Large intestine (tissue), 12 donors: ENCODE measurements around the gene UCP3. TPM values are rescaled to one million over a fixed set of nuclear protein-coding genes. Genes with fewer than 3 reads are reported as not detected.

Experiments used
- DNase-seq, 2 donors: peaks; one replicate each; pipeline versions ENCODE4 v3.0.0 to v3.0.0-alpha.2; 2013
- H3K27ac ChIP-seq: one replicate; pipeline ENCODE4 v1.5.1; 2013; ENCODE audit warnings: low read length
- H3K27me3 ChIP-seq: 2 replicates; pipeline ENCODE4 v1.6.1; 2013; ENCODE audit warnings: low read length; ENCODE audit not compliant: control insufficient read depth, insufficient read depth
- H3K36me3 ChIP-seq: 2 replicates; pipeline ENCODE4 v1.6.1; 2013; ENCODE audit warnings: low read length; ENCODE audit not compliant: control insufficient read depth, insufficient read depth
- H3K4me1 ChIP-seq: one replicate; pipeline ENCODE4 v1.6.1; 2013; ENCODE audit warnings: low read length; ENCODE audit not compliant: control insufficient read depth, insufficient read depth
- H3K4me3 ChIP-seq: one replicate; pipeline ENCODE4 v1.5.1; 2013; ENCODE audit warnings: low read length
- H3K9me3 ChIP-seq: one replicate; pipeline ENCODE4 v1.6.1; 2013; ENCODE audit warnings: mild to moderate bottlenecking, low read depth, low read length, moderate library complexity; ENCODE audit not compliant: control insufficient read depth
- WGBS: methylation state at CpG from one replicate; pipeline ENCODE4 v1.1.5; 2013; ENCODE audit warnings: low lambda C conversion rate; ENCODE audit not compliant: insufficient coverage; 5-methylcytosine and 5-hydroxymethylcytosine counted together
- long read RNA-seq, 11 donors: transcript quantifications; one replicate each; lab custom pipeline, GENCODE V29; 2026
- polyA plus RNA-seq: library from polyadenylated mRNA; unstranded; fragments of 120-200 nt; gene quantifications from one replicate; pipeline ENCODE4 v1.2.1, GENCODE V29; 2013

Gene UCP3
- 2.3 TPM for polyA plus RNA-seq
- long read RNA-seq, donor 1: 0 reads
- long read RNA-seq, donor 2: 0 reads
- long read RNA-seq, donor 3: 0 reads
- long read RNA-seq, donor 4: 0 reads
- long read RNA-seq, donor 5: 0 reads
- long read RNA-seq, donor 6: 0 reads
- long read RNA-seq, donor 7: 0 reads
- long read RNA-seq, donor 8: 0 reads
- long read RNA-seq, donor 9: 0 reads
- long read RNA-seq, donor 10: 0 reads
- long read RNA-seq, donor 11: 0 reads

- no peaks in the 10 kb centered on the region for H3K27me3 ChIP-seq
- no CpG with 5 or more reads among the region's 9 CpGs for WGBS
- H3K9me3 ChIP-seq: no peaks in the 10 kb centered on the region
- H3K27ac ChIP-seq: no peak within 1 kb of the TSS
- H3K4me1 ChIP-seq: peaks cover 10% of the 10 kb centered on the region
- no peak for DNase-seq
- peaks cover 9% of the 10 kb centered on the region for H3K36me3 ChIP-seq
- no peak within 1 kb of the TSS for H3K4me3 ChIP-seq
Observed at GRCh38 chr11:74008373-74009229, at the start of gene UCP3. TSS of gene UCP3 (minus strand) at chr11:74009085. CDS start at chr11:74007042, 2,043 bp downstream.

- no peak overlapping the region for H3K27ac ChIP-seq
- no peaks in the 10 kb centered on the region for H3K27me3 ChIP-seq
- H3K4me3 ChIP-seq: no peak overlapping the region
- no peaks in the 10 kb centered on the region for H3K9me3 ChIP-seq
- 92% methylated on average over 2 of the region's 8 CpGs for WGBS
- H3K36me3 ChIP-seq: peaks cover 6% of the 10 kb centered on the region
- no peak for DNase-seq
- no peaks in the 10 kb centered on the region for H3K4me1 ChIP-seq
Observed at GRCh38 chr11:74057249-74058151, 48.6 kb upstream of the UCP3 start.

GRCh38 chr11:74055938-74056337, 47.1 kb upstream of the UCP3 start:
- H3K36me3 ChIP-seq: peaks cover 6% of the 10 kb centered on the region
- H3K4me3 ChIP-seq: no peak overlapping the region
- no peak for DNase-seq
- no peaks in the 10 kb centered on the region for H3K4me1 ChIP-seq
- no peaks in the 10 kb centered on the region for H3K9me3 ChIP-seq
- no peaks in the 10 kb centered on the region for H3K27me3 ChIP-seq
- H3K27ac ChIP-seq: no peak overlapping the region

- no peak overlapping the region for H3K4me3 ChIP-seq
- DNase-seq: no peak
- no peaks in the 10 kb centered on the region for H3K4me1 ChIP-seq
- H3K27ac ChIP-seq: no peak overlapping the region
- H3K9me3 ChIP-seq: no peaks in the 10 kb centered on the region
- 60% methylated on average over 1 of the region's 3 CpGs for WGBS
- no peaks in the 10 kb centered on the region for H3K27me3 ChIP-seq
- peaks cover 21% of the 10 kb centered on the region for H3K36me3 ChIP-seq
Observed at GRCh38 chr11:74050465-74050864, 41.6 kb upstream of the UCP3 start.

GRCh38 chr11:74048993-74049392, 40.1 kb upstream of the UCP3 start:
- DNase-seq: no peak
- 100% methylated on average over 1 of the region's 5 CpGs for WGBS
- Histone ChIP-seq H3K27me3 (no peaks in the 10 kb centered on the region), H3K27ac (no peak overlapping the region), H3K36me3 (peaks cover 19% of the 10 kb centered on the region), H3K4me3 (no peak overlapping the region), H3K9me3 (no peaks in the 10 kb centered on the region), H3K4me1 (no peaks in the 10 kb centered on the region)

- H3K4me1 ChIP-seq: no peaks in the 10 kb centered on the region
- H3K36me3 ChIP-seq: peaks cover 29% of the 10 kb centered on the region
- no peak overlapping the region for H3K27ac ChIP-seq
- 80% methylated on average over 1 of the region's 2 CpGs for WGBS
- DNase-seq: no peak
- no peaks in the 10 kb centered on the region for H3K9me3 ChIP-seq
- H3K27me3 ChIP-seq: no peaks in the 10 kb centered on the region
- no peak overlapping the region for H3K4me3 ChIP-seq
Observed at GRCh38 chr11:74044538-74044937, 35.7 kb upstream of the UCP3 start.

GRCh38 chr11:74043450-74043849, 34.6 kb upstream of the UCP3 start:
- no peaks in the 10 kb centered on the region for H3K27me3 ChIP-seq
- H3K4me3 ChIP-seq: no peak overlapping the region
- no peak overlapping the region for H3K27ac ChIP-seq
- H3K9me3 ChIP-seq: no peaks in the 10 kb centered on the region
- no peaks in the 10 kb centered on the region for H3K4me1 ChIP-seq
- peaks cover 30% of the 10 kb centered on the region for H3K36me3 ChIP-seq
- DNase-seq: no peak
- WGBS: no CpG with 5 or more reads among the region's 1 CpG

GRCh38 chr11:74037309-74037708, 28.4 kb upstream of the UCP3 start:
- Histone ChIP-seq H3K27ac (no peak overlapping the region), H3K36me3 (peaks cover 65% of the 10 kb centered on the region), H3K27me3 (no peaks in the 10 kb centered on the region), H3K4me3 (no peak overlapping the region), H3K4me1 (no peaks in the 10 kb centered on the region), H3K9me3 (no peaks in the 10 kb centered on the region)
- WGBS: no CpG with 5 or more reads among the region's 4 CpGs
- no peak for DNase-seq

GRCh38 chr11:74035264-74035663, 26.4 kb upstream of the UCP3 start:
- Histone ChIP-seq H3K27ac (no peak overlapping the region), H3K27me3 (no peaks in the 10 kb centered on the region), H3K9me3 (no peaks in the 10 kb centered on the region), H3K36me3 (peaks cover 63% of the 10 kb centered on the region), H3K4me3 (no peak overlapping the region), H3K4me1 (no peaks in the 10 kb centered on the region)
- WGBS: no CpG with 5 or more reads among the region's 1 CpG
- no peak for DNase-seq

- H3K36me3 ChIP-seq: peaks cover 65% of the 10 kb centered on the region
- H3K4me1 ChIP-seq: no peaks in the 10 kb centered on the region
- no peak overlapping the region for H3K4me3 ChIP-seq
- WGBS: no CpG with 5 or more reads among the region's 3 CpGs
- H3K27ac ChIP-seq: no peak overlapping the region
- no peaks in the 10 kb centered on the region for H3K27me3 ChIP-seq
- H3K9me3 ChIP-seq: no peaks in the 10 kb centered on the region
- DNase-seq: no peak
Observed at GRCh38 chr11:74033046-74033445, 24.2 kb upstream of the UCP3 start.
